ENCODE data around the gene ZNF283.

Gene ZNF283

DNA sequence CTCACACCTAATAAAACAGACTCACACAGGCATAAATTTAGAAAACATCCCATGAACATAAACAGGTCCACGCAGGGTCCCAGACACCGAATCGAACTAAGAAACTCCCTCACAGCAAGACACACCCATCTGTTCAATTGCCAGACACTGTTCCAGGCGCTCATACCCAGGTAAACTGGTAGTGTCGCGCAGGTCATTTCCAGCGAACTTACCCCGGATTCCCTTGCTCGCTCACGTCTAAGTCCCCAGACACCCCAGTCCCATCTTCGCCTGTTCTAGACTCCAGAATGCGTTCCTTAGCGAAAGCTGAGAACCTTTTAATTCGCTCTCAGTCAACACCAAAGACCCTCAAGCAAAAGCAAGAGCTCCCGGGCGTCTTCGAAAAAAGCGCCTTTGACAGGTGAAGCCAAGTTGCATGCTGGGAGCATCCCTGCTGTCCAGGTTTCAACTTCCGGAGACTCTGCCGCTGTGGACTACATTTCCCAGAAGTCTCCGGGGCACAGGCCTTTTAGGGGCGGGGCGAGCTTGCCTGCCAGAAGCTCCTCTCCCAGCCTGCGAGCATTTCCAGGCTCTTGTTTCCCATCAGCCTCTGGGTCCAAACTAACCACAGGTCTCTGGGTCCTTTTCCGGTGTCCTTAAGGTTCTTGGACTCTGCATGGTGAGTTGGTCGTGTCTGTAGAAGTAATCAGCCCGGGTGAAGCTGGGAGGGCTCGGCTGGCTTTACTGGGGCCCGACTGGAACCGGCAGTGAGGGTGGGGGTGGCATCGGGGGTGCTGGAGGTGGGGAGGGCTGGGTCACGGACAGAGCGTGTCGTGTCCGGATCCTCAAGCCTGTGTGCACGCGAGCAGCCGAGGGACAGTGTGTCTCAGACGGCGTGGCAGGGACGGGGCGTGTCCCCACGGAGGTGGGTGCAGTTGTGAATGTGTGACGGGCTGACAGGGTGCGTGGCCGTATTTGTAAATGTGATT, at the start of gene ZNF283:
Gene ZNF283, plus strand, starts transcription at position 535 of the 968 bp plus-strand sequence. CDS start 6,184 bp downstream, outside the sequence.
- peaks cover under 1% of the 10 kb centered on the region for H3K9me3 ChIP-seq (ENCODE audit: control insufficient read depth, low read length)
- H3K9ac ChIP-seq (ENCODE audit: low read length), result peak within 1 kb of the TSS; percentile 80
- H3K4me1 ChIP-seq (ENCODE audit: control insufficient read depth, insufficient read depth, low read length), result peaks cover 9% of the 10 kb centered on the region
- DNase-seq (ENCODE audit: low read depth), result peak; percentile 96
- H3K27me3 ChIP-seq (replicated peaks; ENCODE audit: control insufficient read depth, insufficient read depth, low read length), result no peaks in the 10 kb centered on the region
- H3K4me3 ChIP-seq (ENCODE audit: low read length), result peak within 1 kb of the TSS; percentile 87
- H3K36me3 ChIP-seq (ENCODE audit: control insufficient read depth, insufficient read depth, low read length, severe bottlenecking), result peaks cover 33% of the 10 kb centered on the region

DNA sequence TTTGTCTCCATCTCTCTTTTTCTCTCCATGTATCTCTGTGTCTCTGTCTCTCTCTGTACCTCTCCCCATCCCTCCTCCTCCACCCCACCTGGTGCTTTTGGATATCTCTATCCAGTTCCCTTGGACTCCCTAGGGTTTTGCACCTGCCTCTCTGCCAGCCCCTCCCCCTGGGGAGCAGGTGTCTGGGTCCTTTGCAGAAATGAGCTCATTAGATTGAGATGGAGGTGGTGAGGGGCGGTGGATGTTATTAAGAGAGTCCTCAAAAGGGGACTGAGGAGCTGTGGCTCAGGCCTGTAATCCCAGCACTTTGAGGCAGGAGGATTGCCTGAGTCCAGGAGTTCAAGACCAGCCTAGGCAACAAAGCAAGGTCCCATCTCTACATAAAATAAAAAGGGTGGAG, 48.5 kb upstream of the ZNF283 start:
- no peak overlapping the region for H3K4me3 ChIP-seq (ENCODE audit: low read length)
- H3K27me3 ChIP-seq (replicated peaks; ENCODE audit: control insufficient read depth, insufficient read depth, low read length), result no peaks in the 10 kb centered on the region
- no peak for DNase-seq (ENCODE audit: low read depth)
- no peak overlapping the region for H3K9ac ChIP-seq (ENCODE audit: low read length)
- no peaks in the 10 kb centered on the region for H3K9me3 ChIP-seq (ENCODE audit: control insufficient read depth, low read length)
- H3K4me1 ChIP-seq (ENCODE audit: control insufficient read depth, insufficient read depth, low read length), result peaks cover 16% of the 10 kb centered on the region
- no peaks in the 10 kb centered on the region for H3K36me3 ChIP-seq (ENCODE audit: control insufficient read depth, insufficient read depth, low read length, severe bottlenecking)

DNA sequence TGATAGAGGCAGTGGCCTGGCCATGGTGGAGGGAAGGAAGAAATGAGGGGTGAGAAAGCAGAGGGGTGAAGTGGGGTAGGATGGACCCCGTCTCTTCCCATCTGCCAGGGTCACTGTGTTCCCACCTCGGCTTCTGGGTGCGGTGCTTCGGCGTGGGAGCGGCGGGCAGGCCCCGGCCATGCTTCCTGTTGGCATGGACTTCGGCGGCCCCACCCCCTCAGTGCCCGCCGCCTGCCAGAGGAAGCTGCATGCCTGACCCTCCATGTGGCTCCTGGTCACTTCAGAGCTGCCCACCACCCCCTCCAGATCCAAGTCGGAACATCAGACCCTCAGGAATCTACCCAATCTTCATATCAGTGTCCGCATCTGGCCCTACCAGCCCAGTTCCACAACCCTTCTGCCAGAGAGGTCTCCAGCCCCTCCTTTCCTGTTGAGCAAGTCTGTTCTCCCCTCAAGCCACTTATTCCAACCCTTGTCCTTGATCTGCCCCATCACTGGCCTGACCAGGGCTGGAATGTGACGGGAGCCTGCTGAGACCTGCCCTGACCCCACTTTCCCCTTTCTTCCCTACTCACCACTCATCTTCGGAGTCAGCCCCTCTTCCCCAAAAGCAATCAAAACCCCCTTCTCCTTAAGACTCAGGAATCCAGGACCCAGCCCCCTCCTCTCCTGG, 47.8 kb upstream of the ZNF283 start:
- no peak for DNase-seq (ENCODE audit: low read depth)
- H3K9ac ChIP-seq (ENCODE audit: low read length), result no peak overlapping the region

DNA sequence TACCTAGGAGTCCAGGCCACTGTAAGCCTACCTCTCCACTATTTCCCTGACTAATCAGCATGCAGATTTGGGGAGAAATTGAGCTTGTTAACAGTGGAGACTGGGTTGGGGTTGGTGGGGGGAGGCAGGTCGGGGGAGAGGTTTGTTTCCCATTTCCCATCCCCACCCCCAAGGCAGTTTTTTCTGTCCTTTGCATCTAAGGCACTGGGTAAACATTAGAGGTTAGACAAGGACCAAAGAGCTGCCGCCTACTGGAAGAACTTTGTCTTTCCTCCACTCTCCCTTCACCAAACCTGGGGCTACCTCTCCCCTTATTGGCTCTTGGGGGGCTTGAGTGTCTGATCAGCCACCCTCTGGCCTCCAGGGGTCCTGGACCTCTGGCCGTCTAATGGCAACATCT, 47.3 kb upstream of the ZNF283 start:
- H3K9ac ChIP-seq (ENCODE audit: low read length), result no peak overlapping the region
- no peaks in the 10 kb centered on the region for H3K36me3 ChIP-seq (ENCODE audit: control insufficient read depth, insufficient read depth, low read length, severe bottlenecking)
- no peaks in the 10 kb centered on the region for H3K9me3 ChIP-seq (ENCODE audit: control insufficient read depth, low read length)
- H3K4me1 ChIP-seq (ENCODE audit: control insufficient read depth, insufficient read depth, low read length), result peaks cover 24% of the 10 kb centered on the region
- no peak overlapping the region for H3K4me3 ChIP-seq (ENCODE audit: low read length)
- no peak for DNase-seq (ENCODE audit: low read depth)
- no peaks in the 10 kb centered on the region for H3K27me3 ChIP-seq (replicated peaks; ENCODE audit: control insufficient read depth, insufficient read depth, low read length)

More for the DNA sequence above, 47.8 kb upstream of the ZNF283 start:
- Histone ChIP-seq H3K27me3 (replicated peaks; ENCODE audit: control insufficient read depth, insufficient read depth, low read length) (no peaks in the 10 kb centered on the region), H3K36me3 (ENCODE audit: control insufficient read depth, insufficient read depth, low read length, severe bottlenecking) (no peaks in the 10 kb centered on the region), H3K4me1 (ENCODE audit: control insufficient read depth, insufficient read depth, low read length) (peaks cover 23% of the 10 kb centered on the region), H3K4me3 (ENCODE audit: low read length) (no peak overlapping the region), H3K9me3 (ENCODE audit: control insufficient read depth, low read length) (no peaks in the 10 kb centered on the region)

DNA sequence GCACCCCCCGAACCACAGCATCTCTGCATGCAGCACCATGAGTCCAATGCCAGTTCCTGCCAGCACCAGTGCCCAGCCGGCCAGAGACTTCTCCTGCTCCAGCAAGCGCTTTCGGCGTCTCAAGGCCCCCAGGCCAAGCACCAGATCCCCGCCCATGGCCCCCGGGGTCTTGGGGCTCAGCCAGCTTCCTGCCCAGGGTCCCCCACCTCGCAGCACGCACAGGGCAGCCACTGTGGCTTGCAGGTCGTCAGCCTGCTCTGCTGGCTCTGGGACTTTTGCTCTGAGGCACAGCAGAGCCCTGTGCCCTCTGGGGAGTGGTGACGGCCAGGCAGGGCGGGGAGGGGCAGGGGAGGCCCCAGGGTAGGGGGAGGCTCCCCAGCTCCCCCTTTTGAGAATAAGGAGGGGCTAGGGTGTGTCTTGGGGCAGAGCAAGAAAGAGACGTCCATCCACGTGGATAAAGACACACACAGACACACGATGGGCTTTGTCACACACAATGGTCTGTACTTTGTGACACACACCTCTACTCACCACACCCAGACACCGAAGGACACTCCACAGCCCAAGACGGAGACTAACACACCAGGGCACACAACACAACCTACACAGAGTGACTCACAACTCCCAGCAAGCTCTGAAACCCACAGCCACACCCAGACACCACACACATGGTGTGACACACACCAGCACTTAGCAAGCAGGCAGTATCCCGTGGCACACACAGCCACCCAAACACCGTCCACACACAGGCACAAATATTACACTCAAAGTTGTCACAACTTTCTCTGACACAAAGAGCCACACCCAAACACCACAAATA, 46.2 kb upstream of the ZNF283 start, which contains the start of gene KCNN4:
Gene KCNN4, minus strand, starts transcription at position 268 of the 820 bp plus-strand sequence. Its CDS starts 112 bp downstream, at position 156.
- Histone ChIP-seq H3K36me3 (ENCODE audit: control insufficient read depth, insufficient read depth, low read length, severe bottlenecking) (no peaks in the 10 kb centered on the region), H3K9ac (ENCODE audit: low read length) (peak within 1 kb of the TSS; percentile 43), H3K27me3 (replicated peaks; ENCODE audit: control insufficient read depth, insufficient read depth, low read length) (no peaks in the 10 kb centered on the region), H3K4me1 (ENCODE audit: control insufficient read depth, insufficient read depth, low read length) (peaks cover 25% of the 10 kb centered on the region), H3K4me3 (ENCODE audit: low read length) (peak within 1 kb of the TSS; percentile 21), H3K9me3 (ENCODE audit: control insufficient read depth, low read length) (no peaks in the 10 kb centered on the region)
- DNase-seq (ENCODE audit: low read depth), result peak; percentile 54

DNA sequence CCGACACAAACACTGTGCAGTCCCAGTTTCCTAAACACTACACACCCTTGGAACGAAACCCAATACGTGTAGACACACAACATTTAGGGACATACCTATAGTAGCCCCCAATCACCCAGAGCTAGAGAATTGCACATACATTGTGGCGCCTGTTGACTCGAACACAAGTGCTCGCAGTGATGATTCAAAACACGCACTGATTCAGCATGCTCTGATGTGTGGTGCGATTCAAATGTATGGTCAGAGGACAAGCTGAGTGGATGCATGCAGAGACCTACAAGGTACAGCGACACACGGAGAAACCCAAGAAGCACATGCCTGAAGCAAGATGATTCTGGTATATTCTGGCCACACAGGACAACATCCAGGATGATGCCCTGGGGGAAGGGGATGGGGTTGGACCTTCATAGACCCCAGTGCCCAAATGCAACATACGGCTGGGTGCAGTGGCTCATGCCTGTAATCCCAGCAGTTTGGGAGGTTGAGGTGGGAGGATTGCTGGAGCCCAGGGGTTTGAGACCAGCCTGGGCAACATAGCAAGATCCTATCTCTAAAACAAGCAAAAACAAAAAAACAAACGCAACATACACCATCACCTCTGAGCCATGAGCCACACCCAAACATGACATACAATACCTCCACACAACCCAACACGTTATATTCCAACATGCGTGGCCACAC, 45.4 kb upstream of the ZNF283 start:
- Histone ChIP-seq H3K27me3 (replicated peaks; ENCODE audit: control insufficient read depth, insufficient read depth, low read length) (no peaks in the 10 kb centered on the region), H3K9ac (ENCODE audit: low read length) (no peak overlapping the region), H3K36me3 (ENCODE audit: control insufficient read depth, insufficient read depth, low read length, severe bottlenecking) (no peaks in the 10 kb centered on the region), H3K9me3 (ENCODE audit: control insufficient read depth, low read length) (no peaks in the 10 kb centered on the region), H3K4me1 (ENCODE audit: control insufficient read depth, insufficient read depth, low read length) (peaks cover 25% of the 10 kb centered on the region), H3K4me3 (ENCODE audit: low read length) (no peak overlapping the region)
- DNase-seq (ENCODE audit: low read depth), result no peak

DNA sequence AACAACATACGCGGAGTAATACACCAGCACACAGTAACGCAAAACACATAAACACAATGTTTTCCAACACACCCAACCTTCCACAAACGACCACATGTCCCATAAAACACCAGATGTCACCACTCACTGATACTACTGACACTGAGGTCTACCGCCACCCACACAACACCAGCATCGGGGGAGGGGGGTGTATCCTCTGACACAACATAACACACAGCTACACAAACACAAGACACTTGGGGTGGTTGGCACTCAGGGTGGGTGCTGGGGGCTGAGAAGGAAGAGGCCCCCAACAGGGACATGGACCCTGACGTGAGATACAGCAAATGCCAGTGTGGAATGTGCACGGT, 44.8 kb upstream of the ZNF283 start:
- Histone ChIP-seq H3K4me3 (ENCODE audit: low read length) (no peak overlapping the region), H3K27me3 (replicated peaks; ENCODE audit: control insufficient read depth, insufficient read depth, low read length) (no peaks in the 10 kb centered on the region), H3K9ac (ENCODE audit: low read length) (no peak overlapping the region), H3K4me1 (ENCODE audit: control insufficient read depth, insufficient read depth, low read length) (peaks cover 25% of the 10 kb centered on the region), H3K36me3 (ENCODE audit: control insufficient read depth, insufficient read depth, low read length, severe bottlenecking) (no peaks in the 10 kb centered on the region), H3K9me3 (ENCODE audit: control insufficient read depth, low read length) (no peaks in the 10 kb centered on the region)
- no peak for DNase-seq (ENCODE audit: low read depth)

DNA sequence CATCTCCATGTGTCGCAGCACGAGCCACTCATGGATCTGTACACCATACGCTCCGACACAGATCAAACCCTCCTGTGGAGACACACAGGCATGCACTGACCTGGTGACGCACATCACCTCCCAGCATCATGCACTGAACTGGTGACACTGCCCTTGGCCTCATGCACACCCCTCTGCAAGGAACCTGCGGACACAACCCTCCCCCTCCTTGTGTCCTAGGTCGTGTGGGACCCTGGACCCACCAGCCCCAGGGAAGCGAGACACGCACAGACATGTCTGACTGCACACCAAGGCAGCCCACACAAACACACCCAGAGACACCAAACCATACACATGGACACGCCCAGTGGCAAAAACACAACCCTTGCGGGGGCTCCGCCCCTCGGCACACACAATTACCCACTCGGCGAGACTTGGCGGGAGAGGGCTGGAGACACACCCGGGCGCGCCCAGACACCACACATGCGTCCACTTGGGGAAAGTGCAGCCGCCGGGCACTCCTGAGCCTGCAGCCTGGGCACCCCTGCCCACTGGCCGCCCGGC, 44.4 kb upstream of the ZNF283 start:
- no peak for DNase-seq (ENCODE audit: low read depth)
- no peak overlapping the region for H3K9ac ChIP-seq (ENCODE audit: low read length)
- H3K27me3 ChIP-seq (replicated peaks; ENCODE audit: control insufficient read depth, insufficient read depth, low read length), result no peaks in the 10 kb centered on the region
- peaks cover 25% of the 10 kb centered on the region for H3K4me1 ChIP-seq (ENCODE audit: control insufficient read depth, insufficient read depth, low read length)
- H3K36me3 ChIP-seq (ENCODE audit: control insufficient read depth, insufficient read depth, low read length, severe bottlenecking), result no peaks in the 10 kb centered on the region
- H3K4me3 ChIP-seq (ENCODE audit: low read length), result no peak overlapping the region
- no peaks in the 10 kb centered on the region for H3K9me3 ChIP-seq (ENCODE audit: control insufficient read depth, low read length)

DNA sequence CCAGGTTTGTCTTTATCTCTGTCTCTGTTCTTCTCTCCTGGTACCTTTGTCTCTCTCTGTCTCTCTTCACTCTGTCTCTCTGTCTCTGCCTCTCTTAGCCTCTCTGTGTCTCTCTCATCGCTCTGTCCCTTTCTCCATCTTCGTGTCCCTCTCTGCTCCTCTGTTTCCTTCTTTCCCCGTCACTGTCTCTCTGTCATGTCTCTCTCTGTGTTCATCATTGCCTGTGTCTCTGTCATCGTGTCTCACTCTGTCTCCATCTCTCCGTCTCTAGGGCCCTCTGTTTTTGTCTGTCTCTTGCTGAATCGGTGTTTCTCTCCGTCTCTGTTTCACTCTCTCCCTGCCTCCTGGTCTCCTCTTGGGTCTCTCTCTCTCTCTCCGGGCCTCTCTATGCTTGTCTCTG, 43.5 kb upstream of the ZNF283 start:
- Histone ChIP-seq H3K9ac (ENCODE audit: low read length) (no peak overlapping the region), H3K27me3 (replicated peaks; ENCODE audit: control insufficient read depth, insufficient read depth, low read length) (no peaks in the 10 kb centered on the region), H3K9me3 (ENCODE audit: control insufficient read depth, low read length) (no peaks in the 10 kb centered on the region), H3K4me1 (ENCODE audit: control insufficient read depth, insufficient read depth, low read length) (peaks cover 25% of the 10 kb centered on the region), H3K4me3 (ENCODE audit: low read length) (no peak overlapping the region), H3K36me3 (ENCODE audit: control insufficient read depth, insufficient read depth, low read length, severe bottlenecking) (no peaks in the 10 kb centered on the region)
- DNase-seq (ENCODE audit: low read depth), result no peak

DNA sequence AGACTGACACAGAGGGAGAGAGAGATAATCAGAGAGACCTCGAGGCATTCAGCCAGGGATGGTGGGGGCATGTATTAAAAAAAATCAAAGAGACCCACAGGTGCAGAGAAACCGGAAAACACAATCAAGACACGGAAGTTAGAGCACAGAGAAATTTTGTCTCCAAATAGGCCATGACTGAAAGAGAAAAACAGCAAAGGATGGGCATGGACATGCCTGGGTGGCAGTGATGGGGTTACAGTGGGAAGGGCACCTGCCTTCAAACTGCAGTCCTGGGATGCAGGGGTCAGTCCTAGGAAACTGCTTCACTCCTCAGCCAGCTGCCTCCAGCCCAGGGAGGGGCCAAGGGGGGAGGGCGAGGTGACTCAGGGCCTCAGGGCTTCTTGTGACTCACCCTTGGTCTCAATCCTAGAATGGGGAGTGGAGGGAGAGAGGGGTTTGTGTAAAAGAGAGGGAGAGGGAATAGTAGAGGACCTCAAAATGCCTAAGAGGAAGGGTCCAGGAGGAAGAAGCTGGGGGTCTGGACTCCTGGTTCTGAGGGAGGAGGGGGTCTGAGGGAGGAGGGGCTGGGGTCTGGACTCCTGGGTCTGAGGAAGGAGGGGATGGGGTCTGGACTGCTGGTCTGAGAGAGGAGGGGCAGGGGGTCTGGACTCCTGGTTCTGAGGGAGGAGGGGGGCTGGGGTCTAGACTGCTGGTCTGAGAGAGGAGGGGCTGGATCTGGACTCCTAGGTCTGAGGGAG, 42.7 kb upstream of the ZNF283 start:
- DNase-seq (ENCODE audit: low read depth), result peak; percentile 85
- Histone ChIP-seq H3K36me3 (ENCODE audit: control insufficient read depth, insufficient read depth, low read length, severe bottlenecking) (no peaks in the 10 kb centered on the region), H3K27me3 (replicated peaks; ENCODE audit: control insufficient read depth, insufficient read depth, low read length) (no peaks in the 10 kb centered on the region), H3K4me3 (ENCODE audit: low read length) (no peak overlapping the region), H3K9me3 (ENCODE audit: control insufficient read depth, low read length) (no peaks in the 10 kb centered on the region), H3K4me1 (ENCODE audit: control insufficient read depth, insufficient read depth, low read length) (peaks cover 25% of the 10 kb centered on the region), H3K9ac (ENCODE audit: low read length) (peak overlapping the region; percentile 32)

Data from adipocyte (in vitro differentiated cells).